Stimulated activated CD8-positive, alpha-beta memory T cell treated with anti-CD3 and anti-CD28 coated beads, Interleukin-15, amount 100 ng/mL, for 24 hours (primary cell): ENCODE results near the gene CFAP61.

Source experiments
- DNase-seq: peaks from one replicate; pipeline ENCODE4 v3.0.0-alpha.2; 2020; ENCODE audit warnings: low read depth

The CFAP61 gene

DNA sequence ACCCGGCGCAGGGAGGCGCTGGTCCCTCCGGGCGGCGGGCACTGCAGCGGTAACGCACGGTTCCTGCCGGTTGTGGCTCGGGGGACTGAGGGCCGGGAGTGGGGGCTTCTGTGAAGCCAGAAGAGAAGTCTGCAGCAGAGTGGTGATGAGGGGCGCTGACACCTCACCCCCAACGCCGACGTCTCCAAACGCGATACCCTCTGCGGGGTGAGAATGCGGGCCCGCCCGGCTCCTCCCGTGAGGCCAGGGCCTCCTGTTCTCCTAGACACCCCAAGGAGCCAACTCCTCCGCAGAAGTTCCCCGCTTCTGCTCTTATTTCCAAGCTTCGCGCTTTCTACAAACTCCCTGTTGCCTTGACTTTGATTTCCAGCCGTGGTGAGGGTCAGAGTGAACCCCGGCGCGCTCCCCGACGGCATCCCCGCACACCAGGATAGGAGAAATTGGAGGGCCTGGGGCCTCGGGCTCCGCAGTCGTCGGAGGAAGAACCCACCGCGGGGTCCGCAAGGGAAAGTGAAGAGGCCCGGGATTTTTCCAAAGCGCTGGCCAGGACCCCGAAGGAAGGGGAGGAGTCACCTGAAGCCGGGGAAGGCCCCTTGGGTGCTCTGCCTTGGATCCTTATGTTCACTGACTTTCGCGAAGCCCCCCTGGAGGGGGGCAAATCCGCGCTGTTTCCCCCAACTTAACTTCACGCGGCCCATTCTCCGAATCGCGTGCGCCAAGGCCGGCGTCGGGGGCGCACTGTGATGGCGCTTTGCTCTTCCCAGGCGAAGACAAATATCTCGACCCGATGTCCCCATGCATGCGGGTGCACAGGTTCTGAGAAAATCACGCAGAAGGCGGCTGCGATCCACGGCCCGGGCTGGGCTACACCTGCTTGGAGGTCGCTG, 312.5 kb downstream of the CFAP61 start:
- DNase-seq, result no peak

DNA sequence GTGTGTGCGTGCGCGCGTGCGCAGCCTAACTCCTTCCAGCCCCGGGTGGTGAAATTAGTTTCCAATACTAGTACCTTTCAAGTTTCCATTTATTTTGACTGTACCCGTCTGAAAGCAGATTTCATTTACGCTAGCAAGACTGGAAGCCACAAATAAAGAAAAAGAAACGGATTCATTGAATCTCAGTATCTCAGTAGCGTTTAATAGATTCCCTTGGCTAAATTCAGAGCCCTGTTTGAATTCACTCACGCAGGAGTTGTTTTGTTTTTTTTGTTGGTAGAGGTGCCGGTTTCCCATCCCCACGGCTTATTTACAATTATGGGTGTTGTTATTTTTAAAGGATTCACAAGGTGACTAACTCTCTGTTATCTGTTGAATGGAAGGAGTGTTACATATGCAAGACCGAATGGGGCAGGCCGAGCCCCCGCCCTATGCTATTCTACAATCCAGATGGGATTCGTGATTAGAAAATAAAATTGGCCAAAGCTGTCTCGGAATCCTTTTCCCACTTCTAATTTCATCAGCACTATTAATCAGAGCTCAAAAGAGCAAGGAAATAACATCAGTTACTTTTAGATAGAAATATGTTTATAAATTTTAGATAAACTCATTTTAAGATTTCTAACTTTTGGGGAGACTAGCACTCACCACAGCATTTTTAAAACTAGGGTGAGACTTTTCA, 313.3 kb downstream of the CFAP61 start:
- no peak for DNase-seq

DNA sequence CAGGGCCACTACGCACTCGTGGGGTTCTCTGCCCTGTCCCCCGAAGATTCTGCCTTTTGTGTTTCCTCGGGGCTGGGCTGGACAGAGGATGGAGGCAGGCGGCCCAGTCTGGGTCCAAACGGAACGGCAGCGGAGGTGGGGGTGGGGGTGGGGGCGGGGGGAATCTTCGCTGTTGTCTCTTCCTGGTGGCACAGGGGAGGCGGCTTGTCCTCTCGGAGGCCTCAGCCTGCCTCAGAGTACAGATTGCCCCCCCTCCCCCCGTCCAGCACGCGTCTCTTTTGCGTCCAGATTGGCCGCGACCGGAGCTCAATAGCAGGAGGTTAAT, 314.2 kb downstream of the CFAP61 start:
- DNase-seq, result no peak

DNA sequence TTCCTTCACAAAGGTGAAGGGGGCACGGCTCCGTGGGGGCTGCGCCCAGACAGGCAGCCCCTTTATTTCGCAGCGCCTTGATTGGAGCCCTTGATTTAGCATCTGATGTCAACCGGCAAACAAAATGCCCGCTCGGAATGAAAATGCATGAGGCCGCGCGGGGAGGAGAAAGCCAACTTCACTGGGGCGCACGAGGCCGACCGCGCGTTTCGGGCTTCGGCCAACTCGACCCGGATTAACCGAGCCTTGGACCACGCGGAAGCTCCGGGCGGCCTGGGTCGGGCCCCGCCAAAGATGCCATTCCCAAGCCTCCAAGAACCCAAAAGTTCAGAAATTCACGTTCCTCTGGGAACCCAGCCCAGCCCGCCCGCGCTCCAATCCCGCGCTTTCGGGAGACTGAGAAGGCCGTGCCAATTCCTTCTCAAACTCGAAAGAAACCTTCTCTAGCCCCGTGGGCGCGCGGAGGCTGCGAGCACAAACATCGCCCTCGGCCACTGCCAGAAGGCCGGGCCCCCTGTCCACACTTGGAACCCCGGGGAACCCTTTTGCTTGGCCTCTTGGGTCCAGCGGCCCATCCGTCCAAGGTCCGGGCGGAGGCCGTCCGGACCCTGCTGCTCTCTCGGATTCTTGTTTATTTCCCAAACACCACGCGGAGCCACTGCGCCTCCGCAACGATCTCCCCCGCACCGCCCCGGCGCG, 314.7 kb downstream of the CFAP61 start:
- no peak for DNase-seq

DNA sequence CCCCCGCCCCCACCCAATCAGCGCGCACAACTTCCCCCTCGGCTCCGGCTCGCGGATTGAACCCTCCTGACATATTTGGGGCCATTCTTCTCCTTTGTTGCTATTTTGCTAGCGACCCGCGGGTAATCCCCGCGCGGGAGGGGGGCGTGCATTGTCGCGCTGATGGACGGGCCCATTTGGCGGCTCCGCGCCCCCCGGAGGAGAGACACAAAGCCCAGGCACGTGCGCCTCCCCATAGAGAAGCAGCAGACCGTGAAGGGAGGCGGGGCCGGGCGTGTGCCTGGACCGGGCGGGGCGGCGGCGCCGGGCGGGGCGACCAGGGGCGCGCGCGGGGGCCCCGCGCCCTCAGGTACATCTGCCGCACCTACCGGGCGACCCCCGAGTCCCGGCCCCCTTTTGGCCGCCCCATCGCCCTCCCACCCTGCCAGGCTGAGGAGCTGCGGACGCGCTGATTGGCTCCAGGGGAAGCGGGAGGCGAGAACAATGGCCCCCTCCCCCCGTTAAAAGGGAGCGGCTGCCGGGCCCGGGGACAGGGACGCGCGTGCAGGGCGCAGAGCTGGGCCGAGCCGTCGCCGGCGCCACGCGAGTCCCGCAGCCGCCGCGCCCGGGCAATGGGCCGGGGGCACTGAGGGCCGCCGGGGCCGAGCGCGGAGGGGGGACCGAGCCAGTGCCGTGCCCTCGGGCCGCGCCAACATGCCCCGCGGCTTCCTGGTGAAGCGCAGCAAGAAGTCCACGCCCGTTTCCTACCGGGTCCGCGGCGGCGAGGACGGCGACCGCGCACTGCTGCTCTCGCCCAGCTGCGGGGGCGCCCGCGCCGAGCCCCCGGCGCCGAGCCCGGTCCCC, 315.5 kb downstream of the CFAP61 start, which contains the start of gene INSM1:
Gene INSM1, plus strand, starts transcription at position 530 of the 843 bp plus-strand sequence. Its CDS starts 164 bp downstream, at position 694.
- DNase-seq, result no peak

DNA sequence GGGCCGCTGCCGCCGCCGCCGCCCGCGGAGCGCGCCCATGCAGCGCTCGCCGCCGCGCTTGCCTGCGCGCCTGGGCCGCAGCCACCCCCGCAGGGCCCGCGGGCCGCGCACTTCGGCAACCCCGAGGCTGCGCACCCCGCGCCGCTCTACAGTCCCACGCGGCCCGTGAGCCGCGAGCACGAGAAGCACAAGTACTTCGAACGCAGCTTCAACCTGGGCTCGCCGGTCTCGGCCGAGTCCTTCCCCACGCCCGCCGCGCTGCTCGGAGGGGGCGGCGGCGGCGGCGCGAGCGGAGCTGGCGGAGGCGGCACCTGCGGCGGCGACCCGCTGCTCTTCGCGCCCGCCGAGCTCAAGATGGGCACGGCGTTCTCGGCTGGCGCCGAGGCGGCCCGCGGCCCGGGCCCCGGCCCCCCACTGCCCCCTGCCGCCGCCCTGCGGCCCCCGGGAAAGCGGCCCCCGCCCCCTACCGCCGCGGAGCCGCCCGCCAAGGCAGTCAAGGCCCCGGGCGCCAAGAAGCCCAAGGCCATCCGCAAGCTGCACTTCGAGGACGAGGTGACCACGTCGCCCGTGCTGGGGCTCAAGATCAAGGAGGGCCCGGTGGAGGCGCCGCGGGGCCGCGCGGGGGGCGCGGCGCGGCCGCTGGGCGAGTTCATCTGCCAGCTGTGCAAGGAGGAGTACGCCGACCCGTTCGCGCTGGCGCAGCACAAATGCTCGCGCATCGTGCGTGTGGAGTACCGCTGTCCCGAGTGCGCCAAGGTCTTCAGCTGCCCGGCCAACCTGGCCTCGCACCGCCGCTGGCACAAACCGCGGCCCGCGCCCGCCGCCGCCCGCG, 316.3 kb downstream of the CFAP61 start:
- DNase-seq, result no peak

DNA sequence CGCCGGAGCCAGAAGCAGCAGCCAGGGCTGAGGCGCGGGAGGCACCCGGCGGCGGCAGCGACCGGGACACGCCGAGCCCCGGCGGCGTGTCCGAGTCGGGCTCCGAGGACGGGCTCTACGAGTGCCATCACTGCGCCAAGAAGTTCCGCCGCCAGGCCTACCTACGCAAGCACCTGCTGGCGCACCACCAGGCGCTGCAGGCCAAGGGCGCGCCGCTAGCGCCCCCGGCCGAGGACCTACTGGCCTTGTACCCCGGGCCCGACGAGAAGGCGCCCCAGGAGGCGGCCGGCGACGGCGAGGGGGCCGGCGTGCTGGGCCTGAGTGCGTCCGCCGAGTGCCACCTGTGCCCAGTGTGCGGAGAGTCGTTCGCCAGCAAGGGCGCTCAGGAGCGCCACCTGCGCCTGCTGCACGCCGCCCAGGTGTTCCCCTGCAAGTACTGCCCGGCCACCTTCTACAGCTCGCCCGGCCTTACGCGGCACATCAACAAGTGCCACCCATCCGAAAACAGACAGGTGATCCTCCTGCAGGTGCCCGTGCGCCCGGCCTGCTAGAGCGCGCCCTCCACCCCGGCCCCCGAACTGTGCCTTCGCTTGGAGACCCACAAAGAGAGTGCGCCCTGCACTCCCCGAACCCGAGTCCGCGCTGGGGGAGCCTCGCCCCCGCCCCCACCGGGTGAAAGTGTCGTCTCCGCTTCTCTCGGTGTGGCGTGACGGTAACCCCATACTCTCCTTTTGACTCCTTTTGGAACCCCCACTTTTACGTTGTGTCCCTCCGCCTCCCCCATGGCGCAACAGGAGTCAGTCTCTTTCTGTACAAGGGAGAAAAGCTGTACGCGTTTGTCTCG, 317.1 kb downstream of the CFAP61 start:
- DNase-seq, result no peak

DNA sequence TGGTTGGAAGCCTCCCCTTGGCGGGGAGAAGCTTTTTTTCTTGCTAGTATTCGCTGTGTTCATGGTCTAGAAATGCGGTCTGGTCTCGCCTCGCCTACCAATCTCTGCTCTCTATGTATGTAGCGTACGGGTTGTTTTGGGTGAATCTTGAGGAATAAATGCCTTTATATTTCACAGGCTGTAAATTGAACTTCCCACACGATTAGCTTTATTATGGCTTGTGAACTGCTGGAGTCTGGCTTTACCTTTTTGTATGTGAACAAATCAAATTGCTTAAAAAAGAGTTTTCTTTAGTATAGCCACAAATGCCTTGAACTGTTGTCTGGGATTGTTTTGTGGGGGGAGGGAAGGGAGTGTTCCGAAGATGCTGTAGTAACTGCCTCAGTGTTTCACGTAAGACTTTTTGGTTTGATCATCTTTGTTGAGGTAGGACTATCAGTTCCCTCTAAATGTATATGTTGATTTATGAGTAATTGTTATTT, 317.8 kb downstream of the CFAP61 start:
- no peak for DNase-seq

DNA sequence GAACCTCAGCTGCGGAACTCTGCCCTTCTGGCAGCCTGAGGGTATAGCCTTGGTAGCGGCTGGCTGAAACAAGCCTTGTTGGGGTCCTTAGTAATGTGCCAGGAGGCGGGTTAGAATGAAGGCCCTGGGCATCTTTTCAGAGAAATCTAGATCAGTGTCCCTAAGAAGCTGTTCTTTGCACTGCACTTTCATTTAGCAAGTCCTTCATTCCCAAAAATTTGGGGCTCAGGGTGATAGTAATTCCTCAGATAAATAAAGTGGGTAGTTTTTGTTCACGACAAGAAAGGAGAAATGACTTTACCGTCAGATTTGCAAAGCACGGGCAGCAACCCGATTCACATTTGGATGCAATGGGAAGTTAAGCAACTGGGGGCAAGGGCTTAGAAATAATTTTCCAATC, 318.8 kb downstream of the CFAP61 start:
- DNase-seq, result no peak

DNA sequence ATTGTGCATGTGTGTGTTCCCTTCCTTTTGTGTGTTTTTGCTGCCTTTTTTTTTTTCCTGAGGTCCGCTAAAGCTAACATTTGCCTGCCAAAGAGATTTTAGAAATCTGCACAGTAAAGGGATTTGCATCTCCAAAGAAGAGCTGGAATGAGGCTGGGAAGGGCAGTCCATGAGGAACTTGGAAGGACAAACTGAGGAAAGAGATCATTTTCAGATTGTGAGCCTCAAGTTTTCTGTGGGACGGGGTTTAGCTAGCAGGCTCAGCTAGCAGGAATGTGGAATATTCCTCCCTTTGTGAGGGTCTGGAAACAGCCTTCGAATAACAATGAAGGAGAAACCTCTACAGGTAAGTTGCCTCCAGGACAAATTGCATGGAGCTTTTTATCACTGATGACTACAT, 319.3 kb downstream of the CFAP61 start:
- DNase-seq, result no peak

DNA sequence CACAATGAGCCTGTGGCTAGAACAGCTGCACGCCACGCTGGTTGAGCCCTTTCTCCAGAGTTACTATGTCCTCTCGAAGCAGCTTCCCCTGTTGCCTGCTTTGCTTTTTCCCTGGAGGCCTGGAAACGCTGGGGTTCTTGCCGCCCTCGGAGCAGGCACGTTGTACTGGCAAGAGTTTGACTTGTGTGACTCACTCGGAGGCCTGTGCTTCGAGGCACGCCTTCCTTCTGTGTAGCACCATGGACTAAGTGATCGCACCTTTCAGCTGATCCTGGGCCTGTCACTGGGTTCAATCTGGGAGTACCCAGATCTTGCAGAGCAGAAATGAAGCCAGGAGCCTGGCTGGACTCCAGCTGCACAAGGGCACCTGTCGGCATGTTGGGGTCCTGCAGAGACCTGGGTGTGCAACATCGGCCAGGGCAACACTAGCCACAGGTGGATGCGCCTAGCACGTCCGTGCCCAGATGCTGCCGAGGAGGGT, 320.8 kb downstream of the CFAP61 start:
- no peak for DNase-seq

DNA sequence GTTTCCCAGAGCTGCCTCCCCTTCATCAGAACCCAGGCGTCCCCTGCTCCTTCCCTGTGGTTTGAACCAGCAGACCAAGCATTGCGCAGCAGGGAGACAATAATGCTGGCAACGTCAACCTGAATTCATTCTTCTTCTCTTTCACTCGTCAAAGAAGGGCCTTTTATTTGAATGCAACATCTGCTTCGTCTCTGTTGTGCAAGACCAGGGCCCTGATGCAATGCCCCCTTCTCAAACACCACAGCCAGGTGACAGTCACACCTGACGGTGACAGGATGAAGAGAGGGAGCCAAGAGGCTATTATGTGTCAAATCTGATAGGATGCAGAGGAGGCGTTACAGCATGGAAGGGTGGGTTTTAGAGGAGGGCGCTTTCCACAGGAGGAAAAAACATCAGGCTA, 323.5 kb downstream of the CFAP61 start:
- DNase-seq, result no peak

DNA sequence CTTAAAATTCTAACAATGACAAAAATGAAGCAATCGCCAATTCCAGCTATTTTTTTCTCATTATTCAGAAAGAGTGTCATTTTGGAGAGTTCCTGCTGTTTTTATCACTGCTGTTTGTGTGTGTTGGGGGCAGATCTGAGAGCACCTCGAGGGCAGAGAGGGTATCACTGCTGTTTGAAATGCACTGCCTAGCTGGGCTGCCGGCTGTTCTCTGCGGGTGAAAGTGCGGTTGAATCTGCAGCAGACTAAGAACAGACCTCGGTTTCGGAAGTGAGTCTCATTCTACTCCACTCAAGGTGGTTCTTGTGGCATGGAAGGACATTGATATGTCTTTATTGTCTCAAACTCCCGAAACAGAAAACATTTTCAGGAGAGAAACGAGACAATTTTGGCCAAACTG, 333.9 kb downstream of the CFAP61 start:
- no peak for DNase-seq

DNA sequence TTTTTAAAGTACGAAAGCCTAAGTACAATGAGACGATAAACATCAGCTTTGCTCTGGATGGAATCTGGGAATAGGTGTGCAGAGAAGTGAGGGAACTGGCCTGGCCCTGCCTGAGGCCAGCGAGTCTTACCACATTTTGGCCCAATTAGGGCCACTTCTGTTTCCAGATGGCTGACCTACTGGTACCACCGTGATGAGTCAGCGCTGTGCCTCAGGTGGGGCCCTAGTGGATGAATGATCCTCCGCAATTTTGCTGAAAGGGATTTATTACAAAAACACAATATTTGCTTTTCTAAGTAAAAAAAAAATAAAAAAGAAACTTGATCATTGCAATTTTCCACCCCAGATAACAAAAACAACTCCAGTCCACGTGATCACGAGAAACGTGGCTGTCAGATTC, 338.1 kb downstream of the CFAP61 start:
- no peak for DNase-seq

DNA sequence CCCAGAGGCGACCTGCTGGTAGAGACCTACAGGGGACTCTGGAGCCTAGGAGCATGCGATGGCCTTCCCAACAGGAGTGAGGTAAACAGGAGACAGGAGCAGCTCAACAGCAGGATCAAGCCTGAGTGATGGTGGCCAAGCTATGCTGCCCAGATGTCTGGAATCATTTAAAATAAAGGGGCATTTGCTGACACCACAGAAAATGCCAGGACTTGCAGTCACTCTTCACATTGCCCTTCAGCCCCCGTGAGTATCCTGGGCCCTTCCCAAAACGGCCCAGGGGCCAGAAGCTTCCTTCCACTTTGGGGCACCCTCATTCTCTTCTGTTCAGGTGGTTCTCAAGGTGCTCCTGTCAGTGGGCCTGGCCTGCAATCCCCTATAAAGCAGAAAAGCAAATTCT, 338.8 kb downstream of the CFAP61 start:
- no peak for DNase-seq

DNA sequence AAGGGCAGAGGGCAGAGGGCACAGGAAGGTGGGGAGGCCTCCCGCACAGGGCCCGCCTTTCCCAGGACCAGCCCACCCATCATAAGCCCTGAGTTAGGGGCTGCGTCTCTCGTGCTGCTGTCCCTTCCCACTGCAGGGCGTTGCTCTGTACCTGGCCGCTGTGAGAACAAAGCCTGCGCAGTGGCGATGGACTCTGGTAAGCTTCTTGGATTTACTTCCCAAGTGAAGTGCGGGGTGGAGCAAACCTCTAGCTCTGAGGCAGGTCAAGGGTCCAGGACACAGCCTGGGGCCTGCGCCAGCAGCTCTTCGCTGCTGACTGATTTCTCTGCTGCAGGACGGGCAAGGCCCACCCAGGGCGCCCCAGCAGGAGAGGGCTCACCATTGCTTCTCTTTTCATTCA, 339.4 kb downstream of the CFAP61 start:
- no peak for DNase-seq

DNA sequence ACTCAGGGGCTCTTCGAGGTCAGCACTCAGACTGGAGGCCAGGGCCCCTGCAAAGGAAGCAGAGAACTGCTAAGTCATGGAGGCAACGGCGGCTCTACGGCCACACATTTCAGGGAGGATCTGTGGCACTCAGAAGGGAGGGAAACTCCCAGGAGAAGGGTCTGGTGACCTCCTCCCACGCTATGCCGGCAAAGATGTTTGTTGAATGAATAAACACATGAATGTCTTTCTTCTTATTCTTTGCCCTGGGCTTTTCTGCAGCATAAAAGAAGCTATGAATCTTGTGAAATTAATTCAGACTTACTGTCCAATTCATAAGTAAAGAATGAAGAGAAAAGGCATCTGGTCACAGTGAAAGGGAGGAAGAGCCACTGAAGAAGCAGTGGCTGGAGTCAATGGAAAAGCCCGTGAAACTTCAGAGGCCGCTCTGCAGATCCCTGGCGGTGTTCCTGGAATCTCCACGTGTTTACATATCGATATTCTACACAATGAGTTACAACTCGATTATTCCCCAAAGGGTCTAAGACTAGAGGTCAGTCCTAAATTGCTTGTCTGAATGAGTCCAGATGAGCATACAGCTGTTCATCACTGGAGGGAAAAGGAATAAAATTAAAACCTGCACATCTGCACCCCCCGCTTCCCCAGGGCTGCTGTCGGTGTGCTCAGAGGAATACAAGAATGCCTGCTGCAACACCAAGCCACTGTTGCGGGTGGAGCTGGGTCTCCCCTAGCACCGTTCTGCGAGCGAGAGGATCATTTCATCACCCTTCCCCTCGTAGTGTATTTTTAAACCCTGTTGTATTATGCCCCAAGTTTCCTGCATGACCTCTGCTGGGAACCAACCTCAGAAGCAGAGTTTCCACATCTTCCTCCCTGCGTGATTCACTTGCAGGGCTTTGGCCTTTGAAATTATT, 341.1 kb downstream of the CFAP61 start:
- no peak for DNase-seq

DNA sequence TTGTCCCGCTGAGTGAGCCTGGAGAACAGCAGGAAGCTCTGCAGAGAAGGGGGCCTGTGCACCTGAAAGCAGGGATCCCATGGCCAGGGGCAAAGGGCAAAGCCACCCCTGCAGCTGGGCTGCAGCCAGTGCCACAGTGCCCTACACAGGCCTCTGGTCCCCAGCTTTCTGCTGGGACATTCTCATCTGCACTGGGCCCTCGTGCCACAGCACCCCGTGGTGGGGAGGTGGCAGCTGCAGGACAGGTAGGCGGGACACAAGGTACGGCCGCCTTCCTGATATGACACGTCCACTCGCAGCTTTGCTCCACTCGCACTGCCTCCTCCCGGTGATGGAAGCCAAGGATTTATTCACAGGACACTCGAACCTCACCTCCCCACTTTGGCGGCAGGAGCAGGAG, 342.8 kb downstream of the CFAP61 start:
- no peak for DNase-seq
